PC-3 (cell line): Measurements from ENCODE around the gene CDC7. TPM values are rescaled to one million over a fixed set of nuclear protein-coding genes. Genes with fewer than 3 reads are reported as not detected.

Source experiments
- ATAC-seq: fragments of 200-7000 bp; cut with Tn5 transposase; 2 replicates; pipeline ENCODE4 v1.9.1; 2020; ENCODE audit warnings: mild to moderate bottlenecking, moderate library complexity
- BruUV-seq: library from RNA; stranded (reverse); fragments of 400-500 nt; replicated peaks from 2 replicates; lab custom pipeline; 2021; lab: Mats Ljungman, UMichigan
- CTCF ChIA-PET: fragments of 300-600 bp; sonication (Branson Sonifier 250); formaldehyde crosslinking; loops from one replicate; lab custom pipeline; 2022; ENCODE audit warnings: antibody characterized with exemption; lab: Charles Lee
- POLR2A ChIA-PET: fragments of 300-600 bp; sonication (Branson Sonifier 250); formaldehyde crosslinking; loops from one replicate; lab custom pipeline; 2022; ENCODE audit warnings: antibody characterized with exemption; ENCODE audit not compliant: unreplicated experiment; lab: Charles Lee
- DNase-seq: peaks from one replicate; pipeline ENCODE4 v3.0.0-alpha.2; 2015
- H2AFZ ChIP-seq: fragments of 300-600 bp; sonication (generic); 2 replicates; pipeline ENCODE4 v1.6.0; 2016; ENCODE audit warnings: antibody characterized with exemption, low read length
- H3F3A ChIP-seq: fragments of 300-600 bp; sonication (generic); one replicate; pipeline ENCODE4 v1.6.0; 2017; ENCODE audit warnings: antibody characterized with exemption, low read length, control low read depth, mild to moderate bottlenecking; ENCODE audit not compliant: unreplicated experiment
- H3K27ac ChIP-seq: fragments of 300-600 bp; sonication (generic); 2 replicates; pipeline ENCODE4 v1.5.1; 2016; ENCODE audit warnings: mild to moderate bottlenecking, low read length
- H3K27me3 ChIP-seq: fragments of 300-600 bp; sonication (generic); 2 replicates; pipeline ENCODE4 v1.6.1; 2016; ENCODE audit warnings: low read length, mixed read lengths
- H3K36me3 ChIP-seq: fragments of 300-600 bp; sonication (generic); 2 replicates; pipeline ENCODE4 v1.6.1; 2016; ENCODE audit warnings: low read depth, mixed run types, low read length, mixed read lengths
- H3K4me1 ChIP-seq: fragments of 300-600 bp; sonication (generic); 2 replicates; pipeline ENCODE4 v1.5.1; 2016; ENCODE audit warnings: low read length; ENCODE audit not compliant: insufficient read depth
- H3K4me2 ChIP-seq: fragments of 300-600 bp; sonication (generic); 2 replicates; pipeline ENCODE4 v1.6.0; 2016; ENCODE audit warnings: low read length
- H3K4me3 ChIP-seq: fragments of 300-600 bp; sonication (generic); 2 replicates; pipeline ENCODE4 v1.5.1; 2016; ENCODE audit warnings: mild to moderate bottlenecking, low read length, mixed read lengths
- H3K79me2 ChIP-seq: fragments of 300-600 bp; sonication (generic); 2 replicates; pipeline ENCODE4 v1.6.1; 2017; ENCODE audit warnings: low read length, mixed read lengths
- H3K9ac ChIP-seq: fragments of 300-600 bp; sonication (generic); 2 replicates; pipeline ENCODE4 v1.6.0; 2016; ENCODE audit warnings: mild to moderate bottlenecking, low read length
- H3K9me2 ChIP-seq: fragments of 300-600 bp; sonication (generic); replicated peaks from 2 replicates; pipeline ENCODE4 v1.6.1; 2016; ENCODE audit warnings: mixed run types, low read length, mixed read lengths
- H3K9me3 ChIP-seq: fragments of 300-600 bp; sonication (generic); 2 replicates; pipeline ENCODE4 v1.6.1; 2016; ENCODE audit warnings: low read length, mixed read lengths
- H4K20me1 ChIP-seq: fragments of 300-600 bp; sonication (generic); 2 replicates; pipeline ENCODE4 v1.6.1; 2016; ENCODE audit warnings: low read length, mixed read lengths
- EZH2 ChIP-seq: fragments of 300-600 bp; sonication (generic); IDR thresholded peaks from one replicate; pipeline ENCODE4 v1.6.1; 2017; ENCODE audit warnings: antibody characterized with exemption, mild to moderate bottlenecking, low read length; ENCODE audit not compliant: unreplicated experiment
- EZH2phosphoT487 ChIP-seq: fragments of 300-600 bp; sonication (generic); IDR thresholded peaks from 2 replicates; pipeline ENCODE4 v1.6.1; 2018; ENCODE audit warnings: mild to moderate bottlenecking, antibody characterized with exemption, low read length, borderline replicate concordance
- intact Hi-C: fragments of 100-400 bp; cut with micrococcal nuclease; formaldehyde crosslinking; loops from 2 replicates; pipeline ENCODE4 v1.9.0; 2023
- total RNA-seq: library from RNA; depleted of rRNA; stranded (reverse); fragments of >200 nt; gene quantifications from 2 replicates; pipeline ENCODE4 v1.2.3, GENCODE V29; 2014; rRNA removed
- TF ChIP-seq, protein P1 (sequence below): fragments of 300-600 bp; sonication (generic); conservative IDR thresholded peaks from 2 replicates; pipeline ENCODE4 v1.5.1; 2017; ENCODE audit warnings: antibody characterized with exemption, low read depth, mild to moderate bottlenecking, low read length

The CDC7 gene
- total RNA-seq, 1 experiment from 2014 or later = 10.0 TPM

DNA sequence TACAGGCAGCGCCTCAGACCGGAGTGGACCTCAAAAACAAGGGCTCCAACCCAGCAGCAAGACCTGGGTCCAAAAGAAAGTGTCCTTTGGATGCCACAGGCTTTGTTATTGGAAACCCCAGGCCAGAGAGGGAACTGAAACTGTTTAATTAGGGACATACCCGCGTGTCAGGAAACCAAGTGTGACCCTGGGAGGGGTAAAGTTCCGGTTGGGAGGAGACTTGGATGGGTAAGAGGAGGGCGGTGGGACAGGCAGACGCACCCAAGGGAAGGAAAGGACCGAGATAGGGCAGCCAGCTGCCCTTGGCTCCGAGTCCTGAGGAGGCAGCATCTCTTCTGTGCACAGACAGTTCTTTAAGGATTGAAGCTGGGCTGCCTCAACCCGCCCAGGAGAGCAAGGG is 71.4 kb downstream of the CDC7 start:
- TF ChIP-seq EZH2phosphoT487 (no peak), EZH2 (no peak)
- TF ChIP-seq, protein P1, sequence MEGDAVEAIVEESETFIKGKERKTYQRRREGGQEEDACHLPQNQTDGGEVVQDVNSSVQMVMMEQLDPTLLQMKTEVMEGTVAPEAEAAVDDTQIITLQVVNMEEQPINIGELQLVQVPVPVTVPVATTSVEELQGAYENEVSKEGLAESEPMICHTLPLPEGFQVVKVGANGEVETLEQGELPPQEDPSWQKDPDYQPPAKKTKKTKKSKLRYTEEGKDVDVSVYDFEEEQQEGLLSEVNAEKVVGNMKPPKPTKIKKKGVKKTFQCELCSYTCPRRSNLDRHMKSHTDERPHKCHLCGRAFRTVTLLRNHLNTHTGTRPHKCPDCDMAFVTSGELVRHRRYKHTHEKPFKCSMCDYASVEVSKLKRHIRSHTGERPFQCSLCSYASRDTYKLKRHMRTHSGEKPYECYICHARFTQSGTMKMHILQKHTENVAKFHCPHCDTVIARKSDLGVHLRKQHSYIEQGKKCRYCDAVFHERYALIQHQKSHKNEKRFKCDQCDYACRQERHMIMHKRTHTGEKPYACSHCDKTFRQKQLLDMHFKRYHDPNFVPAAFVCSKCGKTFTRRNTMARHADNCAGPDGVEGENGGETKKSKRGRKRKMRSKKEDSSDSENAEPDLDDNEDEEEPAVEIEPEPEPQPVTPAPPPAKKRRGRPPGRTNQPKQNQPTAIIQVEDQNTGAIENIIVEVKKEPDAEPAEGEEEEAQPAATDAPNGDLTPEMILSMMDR = no peak
- ATAC-seq = no peak
- intact Hi-C loops = no loop called here
- BruUV-seq = no TSS peak
- Histone ChIP-seq H3K27me3 (no peaks in the 10 kb centered on the region), H2AFZ (no peak overlapping the region), H3F3A (no peaks in the 10 kb centered on the region), H3K27ac (no peak overlapping the region), H4K20me1 (no peaks in the 10 kb centered on the region), H3K9ac (no peak overlapping the region), H3K79me2 (no peaks in the 10 kb centered on the region), H3K4me1 (peaks cover 26% of the 10 kb centered on the region), H3K9me2 (no peaks in the 10 kb centered on the region), H3K4me3 (no peak overlapping the region), H3K36me3 (no peaks in the 10 kb centered on the region), H3K4me2 (no peak overlapping the region), H3K9me3 (no peaks in the 10 kb centered on the region)
- DNase-seq = no peak
- POLR2A ChIA-PET = no interaction called here
- CTCF ChIA-PET = no interaction called here

Other genes starting within 250 kb of the CDC7 start
- not detected in 2 replicates for gene HFM1, start 96.0 kb upstream of the CDC7 start, total RNA-seq